ENCODE data around the gene NKAIN2.
"Not testable (repeated sequence)": the region's sequence is repeated elsewhere in the genome, so short reads cannot be mapped to it uniquely, and the experiment has no call there.

Gene NKAIN2

GRCh38 chr6:124356811-124357210 is 553.1 kb downstream of the NKAIN2 start:
- no peak for TF ChIP-seq Cebpa-rat (IDR thresholded peaks at IDR 0.05)
- no peak overlapping the region for H3K4me2 ChIP-seq
- H3K9me3 ChIP-seq (replicated peaks in 1 of 11): no peaks in the 10 kb centered on the region
- H3K36me3 ChIP-seq: no peaks in the 10 kb centered on the region
- H4K20me1 ChIP-seq: no peaks in the 10 kb centered on the region
- H3K27ac ChIP-seq: no peak overlapping the region
- no peak overlapping the region for H3K4me3 ChIP-seq
- H3K9ac ChIP-seq: no peak overlapping the region
- no peaks in the 10 kb centered on the region for H3K4me1 ChIP-seq
- no peaks in the 10 kb centered on the region for H3K27me3 ChIP-seq

DNA sequence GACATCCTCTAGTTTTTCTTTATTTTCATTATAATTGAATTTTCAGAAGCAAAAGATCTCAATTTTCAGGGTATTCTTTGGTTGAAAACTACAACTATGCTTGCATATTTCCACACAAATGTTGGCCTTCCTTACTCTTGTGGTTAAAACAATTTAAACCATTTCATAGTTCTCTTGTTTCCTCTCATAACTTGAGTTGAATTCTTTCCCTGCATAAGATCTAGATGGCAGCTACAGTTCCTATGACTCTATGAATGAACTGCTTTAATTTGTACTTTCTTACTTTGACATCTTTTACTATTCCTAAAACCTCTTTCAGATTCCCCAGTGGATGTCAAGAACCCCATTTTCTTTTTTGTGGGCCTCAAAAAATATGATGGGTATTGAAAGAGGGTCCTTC is 564.5 kb downstream of the NKAIN2 start:
- Histone ChIP-seq H3K9ac (no peak overlapping the region), H3K9me3 (replicated peaks in 1 of 11) (no peaks in the 10 kb centered on the region), H3K27ac (no peak overlapping the region), H3K36me3 (no peaks in the 10 kb centered on the region), H3K4me1 (no peaks in the 10 kb centered on the region), H3K27me3 (no peaks in the 10 kb centered on the region), H4K20me1 (no peaks in the 10 kb centered on the region), H3K4me3 (no peak overlapping the region), H3K4me2 (no peak overlapping the region)
- no peak for TF ChIP-seq Cebpa-rat (IDR thresholded peaks at IDR 0.05)

- Histone ChIP-seq H3K9ac (no peak overlapping the region), H3K4me2 (no peak overlapping the region), H3K4me1 (no peaks in the 10 kb centered on the region), H3K36me3 (no peaks in the 10 kb centered on the region), H3K27ac (no peak overlapping the region), H3K9me3 (replicated peaks in 1 of 11) (no peaks in the 10 kb centered on the region), H3K27me3 (no peaks in the 10 kb centered on the region), H3K4me3 (no peak overlapping the region), H4K20me1 (no peaks in the 10 kb centered on the region)
- peak in 1 of 11 experiments; percentile 2; a peak in 1 of 22 replicates for TF ChIP-seq Cebpa-rat (IDR thresholded peaks at IDR 0.05)
Measured at GRCh38 chr6:124371974-124372475, 568.4 kb downstream of the NKAIN2 start.

DNA sequence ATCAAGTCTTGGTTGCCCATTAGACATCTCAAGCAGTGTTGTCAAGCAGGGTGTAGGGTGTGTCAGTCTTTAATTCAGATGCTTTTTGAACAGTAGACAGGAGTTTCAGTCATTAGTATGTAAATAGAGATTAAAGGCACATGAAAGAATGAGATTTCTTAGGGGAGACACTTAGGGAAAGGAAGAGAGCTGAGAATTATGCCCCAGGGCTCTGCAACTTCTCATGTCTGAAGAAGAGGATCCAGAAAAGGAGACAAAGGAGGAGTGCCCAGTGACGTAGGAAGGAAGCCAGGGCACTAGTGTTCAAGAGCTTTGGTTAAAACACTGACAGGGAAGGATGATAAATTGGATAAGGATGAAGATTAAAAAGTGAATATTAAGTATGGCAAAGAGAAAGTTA is 569.7 kb downstream of the NKAIN2 start:
- Histone ChIP-seq H3K27me3 (no peaks in the 10 kb centered on the region), H3K36me3 (no peaks in the 10 kb centered on the region), H3K9me3 (replicated peaks in 1 of 11) (no peaks in the 10 kb centered on the region), H3K27ac (no peak overlapping the region), H3K4me1 (no peaks in the 10 kb centered on the region), H3K4me2 (no peak overlapping the region), H4K20me1 (no peaks in the 10 kb centered on the region), H3K4me3 (no peak overlapping the region), H3K9ac (no peak overlapping the region)
- no peak for TF ChIP-seq Cebpa-rat (IDR thresholded peaks at IDR 0.05)

DNA sequence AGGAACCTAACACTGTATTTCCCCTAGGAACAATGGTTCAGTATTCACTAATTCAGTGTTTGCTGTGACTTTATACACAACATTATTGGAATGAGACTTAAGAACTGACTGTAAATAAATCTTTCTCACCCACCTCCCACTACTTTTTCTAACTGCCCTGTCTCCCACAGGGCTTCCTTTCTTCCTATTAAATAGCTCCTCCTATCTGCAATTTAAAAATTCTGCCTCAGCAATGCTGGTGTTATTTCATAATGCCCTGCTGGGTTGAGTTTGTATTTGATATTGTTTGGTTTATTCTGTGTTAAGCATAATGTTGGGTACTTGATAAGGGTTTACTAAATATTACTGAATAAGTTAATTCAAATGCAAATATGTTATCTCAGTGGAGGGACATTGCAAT is 585.5 kb downstream of the NKAIN2 start:
- TF ChIP-seq Cebpa-rat (IDR thresholded peaks at IDR 0.05): no peak
- Histone ChIP-seq H4K20me1 (no peaks in the 10 kb centered on the region), H3K27ac (no peak overlapping the region), H3K9ac (no peak overlapping the region), H3K27me3 (no peaks in the 10 kb centered on the region), H3K4me2 (no peak overlapping the region), H3K4me3 (no peak overlapping the region), H3K9me3 (replicated peaks in 1 of 11) (no peaks in the 10 kb centered on the region), H3K36me3 (no peaks in the 10 kb centered on the region), H3K4me1 (peaks cover 0 to 8% (median 0%) of the 10 kb centered on the region in 10 experiments; a peak in 6 of 20 replicates)

DNA sequence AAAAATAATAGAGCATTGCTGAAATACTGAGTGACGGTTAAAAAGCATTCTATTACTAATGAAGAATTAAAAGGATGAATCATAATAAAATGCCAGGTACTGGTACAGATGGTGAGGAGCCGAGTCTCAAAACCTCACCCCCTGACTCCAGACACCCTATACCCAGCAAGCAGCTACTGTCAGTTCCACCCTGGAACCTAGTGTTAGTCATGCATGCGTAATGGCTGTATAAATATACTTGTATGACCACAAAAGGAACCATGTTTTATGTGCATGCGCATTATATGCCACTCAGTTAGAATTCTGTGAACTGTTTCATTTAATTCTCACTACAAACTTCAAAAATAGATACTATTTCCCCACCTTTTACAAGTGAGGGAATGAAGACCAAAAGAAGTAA is 589.9 kb downstream of the NKAIN2 start:
- TF ChIP-seq Cebpa-rat (IDR thresholded peaks at IDR 0.05): no peak
- Histone ChIP-seq H3K9me3 (replicated peaks in 1 of 11) (no peaks in the 10 kb centered on the region), H4K20me1 (no peaks in the 10 kb centered on the region), H3K4me3 (no peak overlapping the region), H3K4me1 (peaks cover 0 to 8% (median 0%) of the 10 kb centered on the region in 10 experiments; a peak in 6 of 20 replicates), H3K9ac (no peak overlapping the region), H3K27me3 (no peaks in the 10 kb centered on the region), H3K36me3 (no peaks in the 10 kb centered on the region), H3K4me2 (no peak overlapping the region), H3K27ac (no peak overlapping the region)

DNA sequence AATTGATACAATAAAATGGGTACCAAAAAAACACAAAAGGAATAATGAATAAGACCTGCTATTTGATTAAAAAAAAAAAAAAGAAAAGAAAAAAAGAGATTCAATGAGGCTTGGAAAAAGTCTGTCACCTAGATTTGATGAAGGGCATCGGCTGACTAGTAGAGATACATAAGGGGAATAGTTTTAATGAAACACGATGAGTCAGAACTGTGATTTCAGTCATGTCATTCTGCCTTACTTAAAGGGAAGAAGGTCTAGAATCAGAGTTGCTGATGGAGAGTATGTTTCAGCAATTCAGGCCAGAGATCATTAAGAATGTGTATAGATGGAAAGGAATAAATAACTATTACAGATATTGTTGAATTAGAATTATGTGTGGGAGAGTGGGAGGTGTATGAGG is 592.7 kb downstream of the NKAIN2 start:
- Histone ChIP-seq H3K27ac (no peak overlapping the region), H3K4me2 (no peak overlapping the region), H3K4me1 (peaks cover 0 to 5% (median 0%) of the 10 kb centered on the region in 10 experiments; a peak in 6 of 20 replicates), H3K27me3 (no peaks in the 10 kb centered on the region), H3K9me3 (replicated peaks in 1 of 11) (no peaks in the 10 kb centered on the region), H3K4me3 (no peak overlapping the region), H3K36me3 (no peaks in the 10 kb centered on the region), H3K9ac (no peak overlapping the region), H4K20me1 (no peaks in the 10 kb centered on the region)
- no peak for TF ChIP-seq Cebpa-rat (IDR thresholded peaks at IDR 0.05)

DNA sequence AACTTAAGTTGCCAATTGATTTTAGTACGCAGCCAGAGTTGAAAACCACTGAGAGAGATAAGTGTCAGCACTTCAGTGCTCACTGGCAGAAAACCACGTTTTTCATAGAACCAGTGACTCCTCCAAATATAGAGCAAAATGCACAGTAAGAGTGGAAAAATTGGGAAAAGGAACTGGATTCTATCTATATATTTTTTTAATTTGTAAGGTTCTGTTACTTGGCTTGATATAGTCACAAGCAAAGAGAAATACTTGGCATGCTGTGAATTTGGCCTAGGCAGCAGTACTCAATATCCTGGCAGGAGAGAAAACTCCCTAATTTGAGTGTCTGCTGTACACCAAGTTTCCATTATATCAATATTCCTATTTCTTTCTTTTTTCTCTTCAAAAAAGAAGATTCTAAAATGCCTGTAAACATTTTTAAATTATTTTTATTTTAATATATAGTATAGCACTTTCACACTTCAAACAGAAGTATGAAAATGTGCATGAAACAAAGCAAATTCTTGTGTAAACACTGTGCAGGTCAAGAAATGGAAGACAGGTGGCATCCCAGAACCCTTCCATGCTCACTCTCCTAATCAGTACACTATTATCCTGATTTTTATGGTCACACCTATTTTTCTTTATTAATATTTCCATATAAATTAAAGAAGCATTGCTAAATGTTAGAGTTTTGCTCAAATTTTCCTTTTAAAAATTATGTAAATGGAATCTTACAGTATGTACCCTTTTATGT is 596.8 kb downstream of the NKAIN2 start:
- Histone ChIP-seq H3K27ac (no peak overlapping the region), H3K4me3 (no peak overlapping the region), H3K27me3 (no peaks in the 10 kb centered on the region), H3K4me1 (no peaks in the 10 kb centered on the region), H3K36me3 (no peaks in the 10 kb centered on the region), H3K9me3 (replicated peaks in 1 of 11) (no peaks in the 10 kb centered on the region), H3K9ac (no peak overlapping the region), H3K4me2 (no peak overlapping the region), H4K20me1 (no peaks in the 10 kb centered on the region)
- TF ChIP-seq Cebpa-rat (IDR thresholded peaks at IDR 0.05): no peak

- H3K27me3 ChIP-seq, H3K36me3 ChIP-seq, H3K4me2 ChIP-seq, H3K4me1 ChIP-seq, H3K27ac ChIP-seq, H3K4me3 ChIP-seq, H3K9ac ChIP-seq, H4K20me1 ChIP-seq: not testable (repeated sequence)
- peaks cover 0 to 16% (median 4%) of the 10 kb centered on the region in 11 experiments; a peak in 9 of 22 replicates for H3K9me3 ChIP-seq (replicated peaks in 1 of 11)
Measured at GRCh38 chr6:124410425-124410824, 606.8 kb downstream of the NKAIN2 start.

- H3K27ac ChIP-seq, H3K36me3 ChIP-seq, H4K20me1 ChIP-seq, H3K4me3 ChIP-seq, H3K9ac ChIP-seq, H3K4me2 ChIP-seq, H3K4me1 ChIP-seq, H3K27me3 ChIP-seq: not testable (repeated sequence)
- peaks cover 0 to 16% (median 4%) of the 10 kb centered on the region in 11 experiments; a peak in 9 of 22 replicates for H3K9me3 ChIP-seq (replicated peaks in 1 of 11)
Measured at GRCh38 chr6:124412657-124413056, 609.0 kb downstream of the NKAIN2 start.
